Loucy (cell line): ENCODE results near the gene MRGPRE.

Source experiments
- EZH2phosphoT487 ChIP-seq: fragments of 200-600 bp; IDR thresholded peaks from 2 replicates; pipeline ENCODE4 v1.6.1; 2018; ENCODE audit warnings: antibody characterized with exemption, mild to moderate bottlenecking, moderate library complexity, borderline replicate concordance
- TF ChIP-seq, protein P1 (sequence below): fragments of 200-600 bp; sonication (generic); conservative IDR thresholded peaks from 2 replicates; pipeline ENCODE4 v1.5.1; 2014; ENCODE audit warnings: mild to moderate bottlenecking, antibody characterized with exemption, low read length

DNA sequence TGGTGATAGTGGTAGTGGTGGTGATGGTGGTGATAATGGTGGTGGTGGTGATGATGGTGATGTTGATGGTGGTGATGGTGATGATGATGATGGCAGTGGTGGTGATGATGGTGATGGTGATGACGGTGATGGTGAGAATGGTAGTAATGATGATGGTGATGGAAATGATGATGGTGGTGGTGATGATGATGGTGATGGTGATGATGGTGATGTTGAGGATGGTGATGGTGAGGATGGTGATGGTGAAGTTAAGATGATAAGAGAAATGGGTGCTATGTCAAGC is 25.4 kb downstream of the MRGPRE start:
- TF ChIP-seq, protein P1, sequence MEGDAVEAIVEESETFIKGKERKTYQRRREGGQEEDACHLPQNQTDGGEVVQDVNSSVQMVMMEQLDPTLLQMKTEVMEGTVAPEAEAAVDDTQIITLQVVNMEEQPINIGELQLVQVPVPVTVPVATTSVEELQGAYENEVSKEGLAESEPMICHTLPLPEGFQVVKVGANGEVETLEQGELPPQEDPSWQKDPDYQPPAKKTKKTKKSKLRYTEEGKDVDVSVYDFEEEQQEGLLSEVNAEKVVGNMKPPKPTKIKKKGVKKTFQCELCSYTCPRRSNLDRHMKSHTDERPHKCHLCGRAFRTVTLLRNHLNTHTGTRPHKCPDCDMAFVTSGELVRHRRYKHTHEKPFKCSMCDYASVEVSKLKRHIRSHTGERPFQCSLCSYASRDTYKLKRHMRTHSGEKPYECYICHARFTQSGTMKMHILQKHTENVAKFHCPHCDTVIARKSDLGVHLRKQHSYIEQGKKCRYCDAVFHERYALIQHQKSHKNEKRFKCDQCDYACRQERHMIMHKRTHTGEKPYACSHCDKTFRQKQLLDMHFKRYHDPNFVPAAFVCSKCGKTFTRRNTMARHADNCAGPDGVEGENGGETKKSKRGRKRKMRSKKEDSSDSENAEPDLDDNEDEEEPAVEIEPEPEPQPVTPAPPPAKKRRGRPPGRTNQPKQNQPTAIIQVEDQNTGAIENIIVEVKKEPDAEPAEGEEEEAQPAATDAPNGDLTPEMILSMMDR, result no peak
- no peak for TF ChIP-seq EZH2phosphoT487
